RPMI8226 (cell line): ENCODE data around the gene ELAVL4.

ENCODE experiments used
- DNase-seq: peaks from one replicate; pipeline ENCODE4 v3.0.0-alpha.2; 2015

Gene ELAVL4

DNA sequence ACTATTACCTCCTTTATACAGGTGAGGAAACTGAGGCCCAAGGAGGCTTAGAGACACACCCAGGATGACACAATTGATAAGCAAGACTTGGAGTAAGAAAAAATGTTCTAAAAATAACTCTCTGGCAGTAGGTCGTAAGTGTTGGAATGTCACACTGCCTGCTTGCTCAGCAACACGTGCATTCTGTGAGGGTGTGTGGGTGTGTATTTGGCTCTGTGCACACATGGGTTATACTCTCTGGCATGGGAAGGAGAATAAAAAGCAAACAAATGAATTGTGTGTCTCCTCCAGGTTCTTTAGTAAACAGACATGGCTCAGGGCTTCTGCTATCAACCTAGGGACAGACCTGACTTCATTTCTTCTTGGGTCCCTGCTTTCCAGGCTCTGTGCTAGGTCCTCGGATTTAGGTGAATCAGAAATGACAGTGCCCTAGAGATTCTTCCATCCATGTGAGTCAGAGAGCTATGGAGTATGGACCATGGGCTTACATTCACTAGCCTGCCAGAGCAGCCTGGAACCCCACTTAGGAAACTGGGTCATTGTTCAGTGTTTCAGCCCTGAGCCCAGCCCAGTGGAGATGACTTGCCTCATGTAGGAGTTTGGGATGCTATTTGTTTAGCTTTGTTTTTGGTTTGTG, 72.4 kb downstream of the ELAVL4 start:
- DNase-seq = no peak

DNA sequence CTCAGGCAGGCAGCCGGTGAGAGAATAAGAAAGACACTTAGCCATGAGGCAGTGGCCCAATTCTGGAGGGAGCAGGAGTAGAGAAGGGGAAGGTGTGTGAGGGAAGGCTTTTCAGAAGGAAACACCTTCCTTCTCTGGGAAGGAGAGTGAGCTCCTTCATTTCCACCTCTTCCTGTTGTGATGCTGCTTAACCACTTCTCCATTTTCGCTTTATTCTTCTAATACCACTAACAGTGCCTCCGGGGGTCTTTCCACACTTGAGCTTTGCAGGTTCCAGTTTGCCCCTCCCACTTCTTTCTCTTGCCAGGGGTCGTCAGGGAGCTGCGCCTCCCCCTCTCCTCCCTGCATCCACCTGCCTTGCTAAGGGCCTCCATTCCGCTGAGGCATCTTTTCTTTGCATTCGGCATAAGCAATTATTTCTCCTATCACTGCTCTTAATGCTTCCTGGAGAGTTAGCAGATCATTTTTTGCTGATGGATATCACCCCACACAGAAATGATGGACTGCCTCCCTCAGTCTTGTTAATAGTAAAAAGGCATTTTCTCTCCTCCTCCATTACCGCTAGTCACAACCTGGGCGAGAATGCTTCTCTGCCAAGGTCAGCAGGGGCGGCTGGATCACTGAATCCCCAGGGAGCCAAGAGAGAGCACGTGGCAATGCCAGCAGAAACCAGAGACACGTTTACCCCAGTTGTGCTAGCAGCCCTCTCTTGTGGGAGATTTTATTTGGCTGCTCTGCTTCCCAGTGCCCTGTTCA, 74.8 kb downstream of the ELAVL4 start:
- DNase-seq = no peak

- no peak for DNase-seq
These were observed 80.6 kb downstream of the ELAVL4 start for GRCh38 chr1:50189369-50189768.

DNA sequence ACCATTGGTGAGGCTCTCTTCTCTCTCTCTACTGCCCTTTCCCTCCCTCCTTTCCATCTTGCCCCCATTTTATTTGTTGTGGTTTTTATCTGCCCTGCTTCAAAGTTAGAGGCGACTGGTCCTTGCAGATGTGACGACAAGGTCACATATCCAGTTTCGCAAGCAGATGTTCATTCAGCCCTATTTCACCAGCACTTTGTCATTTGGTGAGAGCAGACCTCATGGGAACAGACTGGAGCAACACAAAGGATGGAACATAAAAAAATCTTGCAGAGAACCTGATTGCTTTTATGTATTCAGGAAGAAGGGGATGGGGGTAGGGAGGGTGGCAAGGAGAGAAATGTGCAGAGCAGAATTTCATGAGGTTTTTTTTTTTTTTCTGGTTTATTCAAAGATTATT, 84.3 kb downstream of the ELAVL4 start:
- DNase-seq = no peak

DNA sequence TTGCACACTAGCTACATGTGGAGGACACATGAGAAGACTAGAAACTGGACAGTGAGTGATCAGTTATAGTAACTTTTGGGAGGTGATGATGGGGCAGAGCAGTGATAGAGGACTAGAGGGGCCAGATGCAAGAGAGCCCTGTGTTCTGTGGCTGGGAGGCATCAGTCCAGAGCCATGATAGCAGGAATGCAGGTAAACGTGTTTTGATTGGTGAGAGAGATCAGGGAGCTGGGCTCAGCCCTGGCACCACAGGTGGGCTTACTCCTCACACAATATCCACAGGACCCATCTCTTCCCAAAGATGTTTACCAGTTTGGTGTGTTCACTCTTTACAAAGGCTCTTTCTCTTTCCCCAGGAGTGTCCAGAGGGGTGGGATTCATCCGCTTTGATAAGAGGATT, 86.5 kb downstream of the ELAVL4 start:
- DNase-seq = no peak

DNA sequence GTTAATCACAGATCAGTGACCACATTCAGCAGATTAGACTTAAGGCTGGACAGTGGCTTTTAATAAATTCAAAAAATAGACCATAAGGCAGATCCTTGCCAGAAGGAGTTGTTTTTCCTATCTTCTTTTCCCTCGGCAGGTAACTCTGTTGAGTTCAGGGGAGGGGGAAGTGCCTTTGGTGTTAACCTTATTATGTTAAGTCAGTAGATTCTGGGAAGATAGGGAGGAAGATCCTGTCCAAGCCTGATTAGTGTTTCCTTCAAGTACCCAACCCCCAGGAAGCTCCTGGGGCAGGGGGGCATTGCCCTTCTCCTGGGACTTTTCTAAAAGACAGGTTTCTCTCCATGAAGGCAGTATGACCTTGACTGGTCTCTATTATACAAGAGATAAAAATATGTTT, 87.4 kb downstream of the ELAVL4 start:
- no peak for DNase-seq

GRCh38 chr1:50197216-50197615, 88.5 kb downstream of the ELAVL4 start:
- DNase-seq = no peak

GRCh38 chr1:50208315-50208714, 99.6 kb downstream of the ELAVL4 start:
- no peak for DNase-seq

DNA sequence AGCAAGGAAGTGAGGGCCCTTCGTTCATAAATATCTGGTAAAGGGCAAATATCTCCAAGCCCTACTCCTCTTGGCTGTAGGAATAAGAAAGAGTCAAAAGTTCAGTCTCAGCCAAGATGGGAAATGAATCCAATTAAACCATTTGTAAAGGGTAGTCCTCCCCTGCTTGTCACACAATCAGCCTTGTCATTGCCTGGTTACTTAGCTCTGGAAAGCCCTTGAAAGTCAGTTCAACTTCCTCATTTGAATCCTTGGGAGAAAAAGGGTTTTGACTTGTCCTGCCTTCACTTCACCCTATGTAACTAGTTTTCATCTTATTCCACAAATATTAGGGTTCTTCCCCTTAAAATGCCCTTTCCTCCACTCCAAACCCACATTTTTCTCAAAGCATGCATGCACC, 100.0 kb downstream of the ELAVL4 start:
- no peak for DNase-seq

DNA sequence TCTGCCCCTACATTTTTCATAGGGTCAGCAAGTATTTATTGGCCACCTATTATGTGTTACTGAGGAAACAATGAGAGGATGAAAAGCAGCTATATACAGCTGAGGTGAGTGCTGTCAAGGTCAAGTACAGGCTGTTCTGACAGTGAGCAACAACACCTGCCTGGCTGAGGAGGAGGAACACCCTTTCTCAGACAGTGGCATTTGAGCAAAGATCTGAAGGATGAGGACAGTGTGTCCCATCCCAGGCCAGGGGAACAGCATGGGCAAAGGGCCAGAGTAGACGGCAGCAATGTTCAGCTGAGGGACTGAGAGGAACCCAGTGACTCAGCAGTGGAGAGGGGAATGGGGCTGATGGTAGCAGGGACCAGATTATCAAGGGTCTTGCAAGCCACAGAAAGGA, 101.0 kb downstream of the ELAVL4 start:
- DNase-seq = no peak

- DNase-seq = no peak
These were observed 104.8 kb downstream of the ELAVL4 start for GRCh38 chr1:50213505-50213904.

- no peak for DNase-seq
These were observed 106.0 kb downstream of the ELAVL4 start for GRCh38 chr1:50214717-50215116.

DNA sequence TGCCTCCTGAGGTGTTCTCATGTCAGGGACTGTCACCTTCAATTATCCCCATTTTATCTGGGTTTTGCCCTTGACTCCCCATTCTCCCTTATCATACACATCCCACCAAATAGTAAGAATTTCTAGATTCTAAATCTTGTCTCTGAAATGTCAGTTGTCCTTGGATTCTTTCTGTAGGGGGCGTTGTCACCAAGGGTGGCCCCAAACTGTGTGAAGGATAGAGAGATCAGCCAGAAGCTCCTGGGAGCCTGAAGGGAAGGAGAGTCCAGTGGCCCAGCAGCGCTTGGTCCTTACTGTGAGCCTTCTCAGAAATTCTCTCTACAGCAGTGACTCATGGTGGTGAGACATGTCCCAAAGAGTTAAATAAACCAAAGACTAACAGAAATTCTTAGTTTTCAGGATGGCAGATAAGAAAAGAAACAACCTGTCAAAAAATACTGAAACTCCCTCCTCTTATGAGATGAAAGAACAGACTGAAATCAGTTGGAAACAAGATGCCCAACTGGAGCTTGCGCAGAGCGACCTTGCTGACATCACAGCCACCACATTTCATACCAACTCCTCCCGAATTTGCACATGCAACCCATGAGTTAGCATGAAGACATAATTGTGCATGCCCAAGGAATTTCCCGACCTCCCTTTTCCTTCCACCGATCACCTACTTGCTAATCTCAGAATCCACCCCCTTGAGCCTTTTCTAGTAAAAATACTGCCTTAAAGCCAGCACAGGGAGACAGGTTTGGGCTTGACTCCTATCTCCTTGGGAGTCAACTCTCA, 109.8 kb downstream of the ELAVL4 start:
- DNase-seq = no peak

DNA sequence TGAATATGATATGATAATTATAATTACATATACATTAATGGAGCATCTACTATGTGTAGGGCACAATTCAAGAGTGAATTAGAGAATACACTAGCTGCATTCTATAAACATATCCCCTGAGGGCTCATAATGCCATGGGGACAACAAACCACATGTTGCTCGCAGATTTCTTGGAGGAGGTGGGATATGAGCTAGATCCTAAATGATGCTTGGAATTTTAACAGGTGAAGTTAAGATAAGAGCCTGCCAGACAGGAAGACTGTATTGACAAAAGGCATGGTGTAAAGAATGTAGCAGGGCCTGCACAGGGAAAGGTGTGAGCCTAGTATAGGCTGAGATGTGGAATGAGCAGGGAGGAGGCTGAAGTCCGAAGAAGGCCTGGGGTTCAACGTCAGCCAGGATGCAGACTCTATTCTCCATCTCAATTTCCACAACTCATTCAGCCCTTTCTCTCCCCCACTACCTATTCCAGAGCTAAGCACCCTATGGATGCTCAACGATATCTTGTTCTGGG, 120.2 kb downstream of the ELAVL4 start:
- no peak for DNase-seq

GRCh38 chr1:50231209-50231608, 122.5 kb downstream of the ELAVL4 start:
- no peak for DNase-seq

DNA sequence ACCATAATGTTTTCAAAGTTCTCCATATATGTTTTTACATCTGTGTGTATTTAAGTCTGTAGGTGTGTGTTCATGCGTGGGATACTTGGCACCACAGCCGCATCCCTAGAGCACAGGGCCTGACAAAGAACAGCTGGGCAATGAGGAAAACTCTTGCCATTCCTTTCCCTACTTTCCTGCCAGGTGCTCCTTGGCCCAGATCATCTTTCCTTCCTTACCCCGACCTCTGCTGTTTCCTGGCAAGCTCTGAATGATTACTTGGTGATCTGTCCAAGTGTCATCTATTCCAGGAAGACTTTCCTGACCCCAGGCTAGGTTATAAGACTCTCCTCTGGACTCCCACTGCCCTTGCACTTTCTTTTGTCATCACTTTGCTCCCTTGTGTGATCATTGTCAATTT, 123.6 kb downstream of the ELAVL4 start:
- no peak for DNase-seq

DNA sequence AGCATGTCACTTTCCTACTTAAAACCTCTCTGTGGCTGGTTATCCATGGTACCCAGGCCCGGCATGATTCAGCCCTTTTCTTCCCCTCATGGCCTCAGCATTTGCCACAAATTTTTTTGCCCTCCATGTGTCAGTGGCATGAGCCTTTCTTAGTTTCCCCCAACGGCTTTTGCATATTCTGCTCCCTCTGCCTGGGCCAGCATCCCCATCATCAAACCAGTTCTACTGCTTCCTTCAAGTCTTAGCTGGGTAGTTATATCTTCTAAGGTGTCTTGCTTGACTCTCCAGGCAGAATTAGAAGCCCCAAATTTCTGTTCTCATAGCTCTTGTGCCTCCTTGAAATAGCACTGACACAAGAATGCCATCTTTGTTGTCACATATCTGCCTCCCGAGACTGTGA, 127.9 kb downstream of the ELAVL4 start:
- no peak for DNase-seq

GRCh38 chr1:50237056-50237455, 128.3 kb downstream of the ELAVL4 start:
- DNase-seq = no peak

DNA sequence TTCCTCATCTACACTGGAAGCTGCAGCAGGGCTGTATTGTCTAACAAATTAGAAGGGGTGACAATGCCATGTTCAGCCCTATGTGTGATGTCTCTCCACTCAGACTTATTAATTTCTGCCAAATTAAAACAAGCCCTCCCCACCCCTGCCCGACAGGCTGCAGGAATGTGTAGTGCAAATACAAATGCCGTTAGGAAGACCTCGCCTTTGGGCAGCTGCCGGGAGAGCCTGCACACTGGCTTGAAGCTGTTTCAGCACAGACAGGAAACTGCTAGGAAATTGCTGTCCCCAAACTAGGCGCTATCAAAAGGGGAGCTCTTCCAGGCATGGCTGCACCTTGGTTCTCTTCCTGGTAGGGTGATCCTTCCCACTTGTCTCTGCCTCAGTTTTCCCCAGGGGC, 135.2 kb downstream of the ELAVL4 start:
- DNase-seq = no peak

- DNase-seq = no peak
These were observed 138.1 kb downstream of the ELAVL4 start for GRCh38 chr1:50246869-50247268.

- DNase-seq = no peak
These were observed 143.0 kb downstream of the ELAVL4 start for GRCh38 chr1:50251702-50252101.

GRCh38 chr1:50252196-50252595, 143.5 kb downstream of the ELAVL4 start:
- no peak for DNase-seq
